Activated T-cell treated with anti-CD3 and anti-CD28 coated beads, Interleukin-2, amount 50 U/mL, for 72 hours (primary cell): ENCODE results near the gene DGKZ. TPM values are rescaled to one million over a fixed set of nuclear protein-coding genes. Genes with fewer than 3 reads are reported as not detected.
A peak's percentile ranks its signal among the peaks of the same experiment; 100 is the strongest.
"Not testable (repeated sequence)": the region's sequence is repeated elsewhere in the genome, so short reads cannot be mapped to it uniquely, and the experiment has no call there.

ENCODE experiments used
- ATAC-seq, 2 donors: fragments of 150-1000 bp; cut with Tn5 transposase; replicated peaks in 1 of 2; 2 replicates each; pipeline ENCODE4 v1.10.0; 2021; ENCODE audit warnings: moderate library complexity in 2 of 2, mild to moderate bottlenecking in 1 of 2
- DNase-seq, 2 donors: peaks; one replicate each; pipeline ENCODE4 v3.0.0; 2021 to 2022; ENCODE audit warnings: mixed read lengths in 1 of 2
- H3K27ac Mint-ChIP-seq: one replicate; pipeline ENCODE4 v1.8.0; 2022; ENCODE audit warnings: mild to moderate bottlenecking, moderate library complexity, mixed read lengths
- H3K27me3 Mint-ChIP-seq: one replicate; pipeline ENCODE4 v1.8.0; 2022; ENCODE audit warnings: low read depth, mixed read lengths
- H3K36me3 Mint-ChIP-seq, 2 donors: one replicate each; pipeline ENCODE4 v1.8.0; 2022; ENCODE audit warnings: mixed read lengths in 2 of 2, mild to moderate bottlenecking in 1 of 2; ENCODE audit not compliant: insufficient read depth in 2 of 2
- H3K4me1 Mint-ChIP-seq: one replicate; pipeline ENCODE4 v1.8.0; 2022; ENCODE audit warnings: low read depth, mixed read lengths
- H3K4me3 Mint-ChIP-seq, 2 donors: one replicate each; pipeline ENCODE4 v1.8.0; 2022; ENCODE audit warnings: mild to moderate bottlenecking in 2 of 2, mixed read lengths in 2 of 2, moderate library complexity in 2 of 2
- H3K9me3 Mint-ChIP-seq, 2 donors: one replicate each; pipeline ENCODE4 v1.8.0; 2022; ENCODE audit warnings: mixed read lengths in 2 of 2
- total RNA-seq, 2 donors: library from RNA; stranded (reverse); gene quantifications; one replicate each; pipeline ENCODE4 v1.2.3, GENCODE V29; 2022

The DGKZ gene
- 10 to 100 TPM; 84.2 to 94.0 TPM for total RNA-seq

GRCh38 chr11:46346886-46347636 is at the start of gene DGKZ:
Gene DGKZ (plus strand): TSS chr11:46347463. CDS start chr11:46347660, 197 bp downstream.
- Mint-ChIP-seq H3K4me1 (peaks cover 83% of the 10 kb centered on the region), H3K27me3 (no peaks in the 10 kb centered on the region), H3K27ac (peak within 1 kb of the TSS; percentile 60), H3K36me3 (peaks cover 0 to 1% of the 10 kb centered on the region in 2 donors), H3K4me3 (peak within 1 kb of the TSS; percentile 92 to 98), H3K9me3 (no peaks in the 10 kb centered on the region)
- DNase-seq (peak; percentile 91 to 96), ATAC-seq (peak; percentile 71 to 77)

GRCh38 chr11:46298699-46299433 is 48.4 kb upstream of the DGKZ start:
- no peak overlapping the region for H3K4me3 Mint-ChIP-seq
- no peak for DNase-seq
- peaks cover 15% of the 10 kb centered on the region for H3K4me1 Mint-ChIP-seq
- no peak overlapping the region for H3K27ac Mint-ChIP-seq
- no peak for ATAC-seq
- H3K9me3 Mint-ChIP-seq: no peaks in the 10 kb centered on the region
- H3K36me3 Mint-ChIP-seq: no peaks in the 10 kb centered on the region
- H3K27me3 Mint-ChIP-seq: peaks cover 7% of the 10 kb centered on the region

- DNase-seq (no peak), ATAC-seq (no peak)
- H3K36me3 Mint-ChIP-seq: no peaks in the 10 kb centered on the region
- H3K4me1 Mint-ChIP-seq: peaks cover 15% of the 10 kb centered on the region
- H3K9me3 Mint-ChIP-seq: no peaks in the 10 kb centered on the region
- H3K4me3 Mint-ChIP-seq: no peak overlapping the region
- no peak overlapping the region for H3K27ac Mint-ChIP-seq
- H3K27me3 Mint-ChIP-seq: peaks cover 7% of the 10 kb centered on the region
Observed at GRCh38 chr11:46299451-46299961, 47.8 kb upstream of the DGKZ start.

- Mint-ChIP-seq H3K36me3 (no peaks in the 10 kb centered on the region), H3K27ac (no peak overlapping the region), H3K27me3 (peaks cover 7% of the 10 kb centered on the region), H3K4me3 (no peak overlapping the region), H3K9me3 (no peaks in the 10 kb centered on the region), H3K4me1 (peaks cover 17% of the 10 kb centered on the region)
- peak; percentile 33 to 36 for DNase-seq
- ATAC-seq: peak in 1 of 2 donors; percentile 43
Observed at GRCh38 chr11:46300270-46300669, 47.0 kb upstream of the DGKZ start.

GRCh38 chr11:46302866-46303265 is 44.4 kb upstream of the DGKZ start:
- ATAC-seq: no peak
- no peak for DNase-seq
- Mint-ChIP-seq H3K9me3 (no peaks in the 10 kb centered on the region), H3K27me3 (no peaks in the 10 kb centered on the region), H3K36me3 (no peaks in the 10 kb centered on the region), H3K27ac (no peak overlapping the region), H3K4me3 (no peak overlapping the region), H3K4me1 (peaks cover 12% of the 10 kb centered on the region)

- not testable (repeated sequence) for ATAC-seq, H3K27me3 Mint-ChIP-seq, H3K36me3 Mint-ChIP-seq, H3K9me3 Mint-ChIP-seq, DNase-seq, H3K4me3 Mint-ChIP-seq, H3K27ac Mint-ChIP-seq
- H3K4me1 Mint-ChIP-seq: peaks cover 18% of the 10 kb centered on the region
Observed at GRCh38 chr11:46304036-46304435, 43.2 kb upstream of the DGKZ start.

- DNase-seq (no peak), ATAC-seq (no peak)
- H3K36me3 Mint-ChIP-seq: no peaks in the 10 kb centered on the region
- H3K4me1 Mint-ChIP-seq: peaks cover 12% of the 10 kb centered on the region
- H3K9me3 Mint-ChIP-seq: no peaks in the 10 kb centered on the region
- H3K27ac Mint-ChIP-seq: no peak overlapping the region
- no peak overlapping the region for H3K4me3 Mint-ChIP-seq
- no peaks in the 10 kb centered on the region for H3K27me3 Mint-ChIP-seq
Observed at GRCh38 chr11:46304605-46305179, 42.6 kb upstream of the DGKZ start.

GRCh38 chr11:46305295-46305694 is 42.0 kb upstream of the DGKZ start:
- no peaks in the 10 kb centered on the region for H3K36me3 Mint-ChIP-seq
- H3K9me3 Mint-ChIP-seq: no peaks in the 10 kb centered on the region
- no peak overlapping the region for H3K27ac Mint-ChIP-seq
- no peak overlapping the region for H3K4me3 Mint-ChIP-seq
- ATAC-seq (peak in 1 of 2 donors; percentile 61), DNase-seq (peak in 1 of 2 donors; percentile 31)
- H3K27me3 Mint-ChIP-seq: no peaks in the 10 kb centered on the region
- peaks cover 12% of the 10 kb centered on the region for H3K4me1 Mint-ChIP-seq

GRCh38 chr11:46306296-46306853 is 40.9 kb upstream of the DGKZ start:
- Mint-ChIP-seq H3K4me1 (peaks cover 12% of the 10 kb centered on the region), H3K36me3 (no peaks in the 10 kb centered on the region), H3K27me3 (no peaks in the 10 kb centered on the region), H3K9me3 (no peaks in the 10 kb centered on the region), H3K27ac (no peak overlapping the region), H3K4me3 (no peak overlapping the region)
- ATAC-seq (no peak), DNase-seq (no peak)

GRCh38 chr11:46307369-46307768 is 39.9 kb upstream of the DGKZ start:
- ATAC-seq: no peak
- peaks cover 12% of the 10 kb centered on the region for H3K4me1 Mint-ChIP-seq
- H3K36me3 Mint-ChIP-seq: no peaks in the 10 kb centered on the region
- no peak overlapping the region for H3K4me3 Mint-ChIP-seq
- H3K9me3 Mint-ChIP-seq: no peaks in the 10 kb centered on the region
- no peak for DNase-seq
- no peaks in the 10 kb centered on the region for H3K27me3 Mint-ChIP-seq
- no peak overlapping the region for H3K27ac Mint-ChIP-seq

GRCh38 chr11:46307785-46308341 is 39.4 kb upstream of the DGKZ start:
- H3K4me1 Mint-ChIP-seq: peaks cover 12% of the 10 kb centered on the region
- no peaks in the 10 kb centered on the region for H3K9me3 Mint-ChIP-seq
- H3K27ac Mint-ChIP-seq: no peak overlapping the region
- no peak overlapping the region for H3K4me3 Mint-ChIP-seq
- DNase-seq (no peak), ATAC-seq (peak; percentile 9 to 12)
- H3K36me3 Mint-ChIP-seq: no peaks in the 10 kb centered on the region
- no peaks in the 10 kb centered on the region for H3K27me3 Mint-ChIP-seq

- peak; percentile 72 to 80 for DNase-seq
- no peaks in the 10 kb centered on the region for H3K27me3 Mint-ChIP-seq
- peak; percentile 85 to 86 for ATAC-seq
- H3K9me3 Mint-ChIP-seq: no peaks in the 10 kb centered on the region
- H3K36me3 Mint-ChIP-seq: no peaks in the 10 kb centered on the region
- H3K4me1 Mint-ChIP-seq: peaks cover 12% of the 10 kb centered on the region
- H3K4me3 Mint-ChIP-seq: no peak overlapping the region
- no peak overlapping the region for H3K27ac Mint-ChIP-seq
Observed at GRCh38 chr11:46308631-46309419, 38.4 kb upstream of the DGKZ start.
